ENCODE data around the gene CSTF1. TPM values are rescaled to one million over a fixed set of nuclear protein-coding genes. Genes with fewer than 3 reads are reported as not detected.

CSTF1 gene
- total RNA-seq (2021; ENCODE audit: unreplicated experiment) (44.5 TPM), Bru-seq, nascent RNA (percentile 92 among the genes with signal in this experiment), BruChase-seq, experiment 1, labeled RNA remaining after a 6-hour chase (percentile 80 among the genes with signal in this experiment), BruChase-seq, experiment 2, labeled RNA remaining after a 2-hour chase (percentile 95 among the genes with signal in this experiment)
- polyA plus RNA-seq (2012): 42.6 and 47.6 TPM in 2 replicates
- long read RNA-seq, full-length matches to known transcripts: 39 of 71 reads
- long read RNA-seq, partial matches to known transcripts: 4 of 71 reads
- long read RNA-seq, other reads (novel, unspliced or antisense): 28 of 71 reads

GRCh38 chr20:56392132-56392880 is at the start of gene CSTF1, which contains the start of gene AURKA:
Gene CSTF1 (plus strand): TSS chr20:56392645. CDS start chr20:56395553, 2,908 bp downstream.
Gene AURKA (minus strand): TSS chr20:56392215. CDS start chr20:56388197, 4,018 bp downstream.
- H3K36me3 ChIP-seq (ENCODE audit: control insufficient read depth in 1 of 2, insufficient read depth in 2 of 2, low read length in 2 of 2): peaks cover 27 to 37% of the 10 kb centered on the region in 2 experiments
- no peak within 1 kb of the TSS for H2AFZ ChIP-seq (ENCODE audit: low read depth, low read length, poor library complexity, severe bottlenecking)
- peak within 1 kb of the TSS; percentile 100 for H3K9ac ChIP-seq (ENCODE audit: low read length)
- ATAC-seq (peak; percentile 93), DNase-seq (ENCODE audit: low read depth, low spot score) (peak; percentile 99)
- peak within 1 kb of the TSS; percentile 87 to 98 for H3K4me3 ChIP-seq (replicated peaks in 1 of 2; ENCODE audit: low read depth in 1 of 2, low read length in 2 of 2)
- RAD21 ChIA-PET (ENCODE audit: low non-redundant PET in 1 of 2, low total read pairs in 2 of 2, uncharacterized antibody in 2 of 2, unreplicated experiment in 2 of 2): no interaction called here
- peaks cover 97% of the 10 kb centered on the region for H3K79me2 ChIP-seq (ENCODE audit: insufficient read depth, low read length)
- H3K9me2 ChIP-seq (ENCODE audit: insufficient read depth): no peaks in the 10 kb centered on the region
- POLR2A ChIA-PET: interaction anchor here (0.6 to 1.5 kb wide), 5 partner anchors 11 to 70 kb away, joined by 3 to 8 read pairs (median 5); partner anchors contain the start of gene FAM210B
- CTCF ChIA-PET: interaction anchor here (0.8 kb wide), 1 partner anchor 34 kb away, joined by 5 read pairs; the partner anchor contains the start of gene FAM210B
- H3K9me3 ChIP-seq (ENCODE audit: control insufficient read depth in 1 of 2, insufficient read depth in 1 of 2, low read depth in 1 of 2, low read length in 2 of 2): no peaks in the 10 kb centered on the region
- H3K27ac ChIP-seq (ENCODE audit: low read depth, low read length): peak within 1 kb of the TSS; percentile 96
- peaks cover 11 to 16% of the 10 kb centered on the region in 2 experiments; a peak in 3 of 4 replicates for H3K4me1 ChIP-seq (ENCODE audit: control insufficient read depth in 1 of 2, insufficient read depth in 2 of 2, low read length in 2 of 2)
- H3K27me3 ChIP-seq (ENCODE audit: insufficient read depth, low read length): no peaks in the 10 kb centered on the region
- TSS peak; percentile 55 for BruUV-seq (replicated peaks)
- no peaks in the 10 kb centered on the region for H4K20me1 ChIP-seq (ENCODE audit: insufficient read depth)
- peak within 1 kb of the TSS; percentile 89 for H3K4me2 ChIP-seq (ENCODE audit: low read length)
- intact Hi-C loops (cut with micrococcal nuclease): loop anchor here (5.0 kb wide), 2 partner anchors 75 to 960 kb away; partner anchors contain the start of genes RAE1 and RTF2
- TF ChIP-seq POLR2A (IDR thresholded peaks at IDR 0.05; ENCODE audit: borderline replicate concordance, extremely low read depth, insufficient read depth, insufficient read length): peak; percentile 19
- TF ChIP-seq TCF7L2 (IDR thresholded peaks at IDR 0.05; ENCODE audit: borderline replicate concordance, extremely low read depth, insufficient read depth, insufficient read length): peak; percentile 84
- TF ChIP-seq EGR1 (IDR thresholded peaks at IDR 0.05; ENCODE audit: low read depth): no peak
- peak; percentile 87 for TF ChIP-seq CEBPB (IDR thresholded peaks at IDR 0.05; ENCODE audit: low read depth)
- peak; percentile 100 for TF ChIP-seq ELF1 (IDR thresholded peaks at IDR 0.05; ENCODE audit: borderline replicate concordance, low read depth)
- TF ChIP-seq FOSL1 (IDR thresholded peaks at IDR 0.05; ENCODE audit: low read depth): no peak
- no peak for TF ChIP-seq EZH2 (IDR thresholded peaks at IDR 0.05)
- TF ChIP-seq RAD21 (IDR thresholded peaks at IDR 0.05; ENCODE audit: low read depth): no peak
- TF ChIP-seq POLR2AphosphoS5 (IDR thresholded peaks at IDR 0.05; ENCODE audit: low read depth, low read length): peak; percentile 61
- peak; percentile 75; the same call in 1 of the 2 replicates for TF ChIP-seq ZFX (IDR thresholded peaks at IDR 0.05)
- no peak for TF ChIP-seq ZNF274 (IDR thresholded peaks at IDR 0.05; ENCODE audit: low read depth, low read length)
- TF ChIP-seq JUND (IDR thresholded peaks at IDR 0.05): no peak
- TF ChIP-seq YY1 (IDR thresholded peaks at IDR 0.05; ENCODE audit: extremely low read depth, insufficient replicate concordance, low read depth, low read length): peak; percentile 96
- TF ChIP-seq, protein P1, sequence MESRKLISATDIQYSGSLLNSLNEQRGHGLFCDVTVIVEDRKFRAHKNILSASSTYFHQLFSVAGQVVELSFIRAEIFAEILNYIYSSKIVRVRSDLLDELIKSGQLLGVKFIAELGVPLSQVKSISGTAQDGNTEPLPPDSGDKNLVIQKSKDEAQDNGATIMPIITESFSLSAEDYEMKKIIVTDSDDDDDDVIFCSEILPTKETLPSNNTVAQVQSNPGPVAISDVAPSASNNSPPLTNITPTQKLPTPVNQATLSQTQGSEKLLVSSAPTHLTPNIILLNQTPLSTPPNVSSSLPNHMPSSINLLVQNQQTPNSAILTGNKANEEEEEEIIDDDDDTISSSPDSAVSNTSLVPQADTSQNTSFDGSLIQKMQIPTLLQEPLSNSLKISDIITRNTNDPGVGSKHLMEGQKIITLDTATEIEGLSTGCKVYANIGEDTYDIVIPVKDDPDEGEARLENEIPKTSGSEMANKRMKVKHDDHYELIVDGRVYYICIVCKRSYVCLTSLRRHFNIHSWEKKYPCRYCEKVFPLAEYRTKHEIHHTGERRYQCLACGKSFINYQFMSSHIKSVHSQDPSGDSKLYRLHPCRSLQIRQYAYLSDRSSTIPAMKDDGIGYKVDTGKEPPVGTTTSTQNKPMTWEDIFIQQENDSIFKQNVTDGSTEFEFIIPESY (IDR thresholded peaks at IDR 0.05; ENCODE audit: extremely low read depth, insufficient replicate concordance, low read length): no peak
- TF ChIP-seq CBX3 (IDR thresholded peaks at IDR 0.05; ENCODE audit: low read depth): peak; percentile 71; the same call in 1 of the 2 replicates
- TF ChIP-seq SIN3A (IDR thresholded peaks at IDR 0.05; ENCODE audit: low read depth): peak; percentile 92
- TF ChIP-seq EZH2phosphoT487 (IDR thresholded peaks at IDR 0.05; ENCODE audit: borderline replicate concordance): no peak
- TF ChIP-seq, protein P2, sequence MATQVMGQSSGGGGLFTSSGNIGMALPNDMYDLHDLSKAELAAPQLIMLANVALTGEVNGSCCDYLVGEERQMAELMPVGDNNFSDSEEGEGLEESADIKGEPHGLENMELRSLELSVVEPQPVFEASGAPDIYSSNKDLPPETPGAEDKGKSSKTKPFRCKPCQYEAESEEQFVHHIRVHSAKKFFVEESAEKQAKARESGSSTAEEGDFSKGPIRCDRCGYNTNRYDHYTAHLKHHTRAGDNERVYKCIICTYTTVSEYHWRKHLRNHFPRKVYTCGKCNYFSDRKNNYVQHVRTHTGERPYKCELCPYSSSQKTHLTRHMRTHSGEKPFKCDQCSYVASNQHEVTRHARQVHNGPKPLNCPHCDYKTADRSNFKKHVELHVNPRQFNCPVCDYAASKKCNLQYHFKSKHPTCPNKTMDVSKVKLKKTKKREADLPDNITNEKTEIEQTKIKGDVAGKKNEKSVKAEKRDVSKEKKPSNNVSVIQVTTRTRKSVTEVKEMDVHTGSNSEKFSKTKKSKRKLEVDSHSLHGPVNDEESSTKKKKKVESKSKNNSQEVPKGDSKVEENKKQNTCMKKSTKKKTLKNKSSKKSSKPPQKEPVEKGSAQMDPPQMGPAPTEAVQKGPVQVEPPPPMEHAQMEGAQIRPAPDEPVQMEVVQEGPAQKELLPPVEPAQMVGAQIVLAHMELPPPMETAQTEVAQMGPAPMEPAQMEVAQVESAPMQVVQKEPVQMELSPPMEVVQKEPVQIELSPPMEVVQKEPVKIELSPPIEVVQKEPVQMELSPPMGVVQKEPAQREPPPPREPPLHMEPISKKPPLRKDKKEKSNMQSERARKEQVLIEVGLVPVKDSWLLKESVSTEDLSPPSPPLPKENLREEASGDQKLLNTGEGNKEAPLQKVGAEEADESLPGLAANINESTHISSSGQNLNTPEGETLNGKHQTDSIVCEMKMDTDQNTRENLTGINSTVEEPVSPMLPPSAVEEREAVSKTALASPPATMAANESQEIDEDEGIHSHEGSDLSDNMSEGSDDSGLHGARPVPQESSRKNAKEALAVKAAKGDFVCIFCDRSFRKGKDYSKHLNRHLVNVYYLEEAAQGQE (IDR thresholded peaks at IDR 0.05; ENCODE audit: low read depth): no peak
- TF ChIP-seq, protein P3, sequence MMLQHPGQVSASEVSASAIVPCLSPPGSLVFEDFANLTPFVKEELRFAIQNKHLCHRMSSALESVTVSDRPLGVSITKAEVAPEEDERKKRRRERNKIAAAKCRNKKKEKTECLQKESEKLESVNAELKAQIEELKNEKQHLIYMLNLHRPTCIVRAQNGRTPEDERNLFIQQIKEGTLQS (IDR thresholded peaks at IDR 0.05): no peak
- TF ChIP-seq SRF (IDR thresholded peaks at IDR 0.05; ENCODE audit: low read depth): peak; percentile 92
